Peyer's patch (tissue), 4 donors: ENCODE data around the gene LYVE1. TPM values are rescaled to one million over a fixed set of nuclear protein-coding genes. Genes with fewer than 3 reads are reported as not detected.

Source experiments
- DNase-seq, 3 donors: peaks; one replicate each; pipeline ENCODE4 v3.0.0-alpha.2; 2017 to 2019
- H3K27ac ChIP-seq, 4 donors: fragments of 200-600 bp; sonication (generic); one replicate each; pipeline ENCODE4 v1.5.1; 2016 to 2019
- H3K27me3 ChIP-seq, 2 donors: fragments of 200-600 bp; sonication (generic); one replicate each; pipeline ENCODE4 v1.5.1; 2019
- H3K36me3 ChIP-seq, 3 donors: fragments of 200-600 bp; sonication (generic); one replicate each; pipeline ENCODE4 v1.5.1; 2016 to 2019
- H3K4me1 ChIP-seq, 4 donors: fragments of 200-600 bp; sonication (generic); one replicate each; pipeline ENCODE4 v1.5.1; 2016 to 2019
- H3K4me3 ChIP-seq, 4 donors: fragments of 200-600 bp; sonication (generic); 1 replicate in 3 of 4; 2 replicates in 1 of 4; pipeline ENCODE4 v1.5.1; 2016 to 2019; ENCODE audit warnings: mild to moderate bottlenecking in 1 of 4
- H3K9me3 ChIP-seq, 4 donors: fragments of 200-600 bp; sonication (generic); one replicate each; pipeline ENCODE4 v1.5.1; 2016 to 2019; ENCODE audit warnings: mild to moderate bottlenecking in 1 of 4
- CTCF ChIP-seq, 6 experiments: fragments of 450-650 bp in 4 of 6; fragments of 200-600 bp in 2 of 6; sonication (generic) in 1 of 6; IDR thresholded peaks; one replicate each; pipeline ENCODE4 v1.5.1; 2017 to 2019; ENCODE audit warnings: antibody characterized with exemption in 6 of 6, mild to moderate bottlenecking in 3 of 6, moderate library complexity in 1 of 6
- POLR2A ChIP-seq, 2 donors: fragments of 450-650 bp; IDR thresholded peaks; one replicate each; pipeline ENCODE4 v1.5.1; 2017; ENCODE audit warnings: antibody characterized with exemption in 2 of 2, mild to moderate bottlenecking in 2 of 2, moderate library complexity in 2 of 2
- total RNA-seq, 4 donors: library from RNA; depleted of rRNA; stranded (reverse); fragments of >200 nt; gene quantifications; one replicate each; pipeline ENCODE4 v1.1.0, GENCODE V29; 2016

Gene LYVE1
- total RNA-seq, 4 donors from 2014 or later = 4.1 to 50.3 (median 21.4) TPM

- Histone ChIP-seq H3K36me3 (no peaks in the 10 kb centered on the region), H3K27me3 (no peaks in the 10 kb centered on the region), H3K27ac (peak overlapping the region in 2 of 4 donors; percentile 21 to 28), H3K9me3 (no peaks in the 10 kb centered on the region), H3K4me3 (no peak overlapping the region), H3K4me1 (no peaks in the 10 kb centered on the region)
- no peak for TF ChIP-seq CTCF (IDR thresholded peaks at IDR 0.05)
- TF ChIP-seq POLR2A (IDR thresholded peaks at IDR 0.05) = no peak
- no peak for DNase-seq
These were observed 15.6 kb upstream of the LYVE1 start for GRCh38 chr11:10584071-10584501.

- no peaks in the 10 kb centered on the region for H3K27me3 ChIP-seq
- H3K36me3 ChIP-seq = no peaks in the 10 kb centered on the region
- H3K4me1 ChIP-seq = no peaks in the 10 kb centered on the region
- TF ChIP-seq CTCF (IDR thresholded peaks at IDR 0.05) (no peak), POLR2A (IDR thresholded peaks at IDR 0.05) (no peak)
- H3K4me3 ChIP-seq = no peak overlapping the region
- peak in 2 of 3 donors; percentile 29 to 59 for DNase-seq
- peak overlapping the region in 1 of 4 donors; percentile 35 for H3K27ac ChIP-seq
- H3K9me3 ChIP-seq = no peaks in the 10 kb centered on the region
These were observed 13.1 kb upstream of the LYVE1 start for GRCh38 chr11:10581481-10582019.

GRCh38 chr11:10580623-10581022 lies 12.2 kb upstream of the LYVE1 start:
- Histone ChIP-seq H3K9me3 (no peaks in the 10 kb centered on the region), H3K4me1 (no peaks in the 10 kb centered on the region), H3K36me3 (peaks cover 0 to 5% (median 0%) of the 10 kb centered on the region in 3 donors), H3K4me3 (no peak overlapping the region), H3K27ac (peak overlapping the region in 1 of 4 donors; percentile 35), H3K27me3 (no peaks in the 10 kb centered on the region)
- no peak for DNase-seq
- TF ChIP-seq CTCF (IDR thresholded peaks at IDR 0.05) (no peak), POLR2A (IDR thresholded peaks at IDR 0.05) (no peak)

- no peaks in the 10 kb centered on the region for H3K27me3 ChIP-seq
- no peaks in the 10 kb centered on the region for H3K9me3 ChIP-seq
- H3K36me3 ChIP-seq = peaks cover 0 to 6% (median 0%) of the 10 kb centered on the region in 3 donors
- TF ChIP-seq CTCF (IDR thresholded peaks at IDR 0.05) = no peak
- no peak for TF ChIP-seq POLR2A (IDR thresholded peaks at IDR 0.05)
- no peak overlapping the region for H3K4me3 ChIP-seq
- peak overlapping the region in 1 of 4 donors; percentile 1 for H3K27ac ChIP-seq
- DNase-seq = no peak
- H3K4me1 ChIP-seq = no peaks in the 10 kb centered on the region
These were observed 11.2 kb upstream of the LYVE1 start for GRCh38 chr11:10579700-10580099.

GRCh38 chr11:10576035-10576398 lies 7.6 kb upstream of the LYVE1 start:
- peaks cover 0 to 10% (median 0%) of the 10 kb centered on the region in 3 donors for H3K36me3 ChIP-seq
- H3K4me3 ChIP-seq = no peak overlapping the region
- H3K9me3 ChIP-seq = no peaks in the 10 kb centered on the region
- H3K4me1 ChIP-seq = no peaks in the 10 kb centered on the region
- no peak for DNase-seq
- no peaks in the 10 kb centered on the region for H3K27me3 ChIP-seq
- H3K27ac ChIP-seq = no peak overlapping the region
- TF ChIP-seq POLR2A (IDR thresholded peaks at IDR 0.05) (no peak), CTCF (IDR thresholded peaks at IDR 0.05) (no peak)
